UCSD-AML1 (cell line): Measurements from ENCODE around the gene AXDND1.

Source experiments
- DNase-seq: peaks from one replicate; lab custom pipeline; 2025; ENCODE audit not compliant: unreplicated experiment; lab: John Stamatoyannopoulos, UW

The AXDND1 gene

GRCh38 chr1:179550746-179551682 is 185.2 kb downstream of the AXDND1 start:
- no peak for DNase-seq

DNA sequence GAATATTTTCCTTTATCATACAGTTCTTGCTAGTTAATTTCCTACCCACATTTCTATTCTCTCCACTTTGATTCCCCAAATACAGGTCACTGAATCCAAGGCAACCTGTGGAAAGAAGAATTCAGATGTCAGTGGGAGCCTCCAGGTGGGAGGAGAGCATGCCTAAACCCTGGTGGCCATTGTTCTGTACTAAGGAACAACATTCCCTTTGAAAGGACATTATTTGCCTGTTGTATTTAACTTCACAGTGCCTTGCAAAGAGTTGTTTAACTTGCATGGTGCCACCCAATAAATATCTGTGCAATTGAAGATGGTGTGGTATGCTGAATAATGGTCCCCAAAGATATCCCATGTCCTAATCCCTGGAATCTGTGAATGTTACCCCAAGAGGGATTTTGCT is 188.7 kb downstream of the AXDND1 start:
- no peak for DNase-seq

DNA sequence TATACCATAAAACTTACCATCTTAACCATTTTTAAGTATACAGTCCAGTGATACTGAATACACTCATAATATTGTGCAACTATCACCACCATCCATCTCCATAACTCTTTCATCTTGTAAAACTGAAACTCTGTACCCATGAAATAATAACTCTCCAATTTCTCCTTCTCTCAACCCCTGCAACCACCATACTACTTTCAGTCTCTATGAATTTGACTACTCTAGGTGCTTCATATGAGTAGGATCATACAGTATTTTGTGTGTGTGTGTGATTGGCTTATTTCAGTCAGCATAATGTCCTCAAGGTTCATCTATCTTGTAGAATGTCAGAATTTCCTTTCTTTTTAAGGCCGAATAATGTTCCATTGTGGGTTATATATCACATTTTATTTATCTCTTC is 192.3 kb downstream of the AXDND1 start:
- no peak for DNase-seq

- DNase-seq: no peak
These were observed 209.9 kb downstream of the AXDND1 start, which contains the start of gene NPHS2 for GRCh38 chr1:179575497-179576314. TSS of gene NPHS2 (minus strand) at chr1:179575948. CDS start at chr1:179575864, 84 bp downstream.

DNA sequence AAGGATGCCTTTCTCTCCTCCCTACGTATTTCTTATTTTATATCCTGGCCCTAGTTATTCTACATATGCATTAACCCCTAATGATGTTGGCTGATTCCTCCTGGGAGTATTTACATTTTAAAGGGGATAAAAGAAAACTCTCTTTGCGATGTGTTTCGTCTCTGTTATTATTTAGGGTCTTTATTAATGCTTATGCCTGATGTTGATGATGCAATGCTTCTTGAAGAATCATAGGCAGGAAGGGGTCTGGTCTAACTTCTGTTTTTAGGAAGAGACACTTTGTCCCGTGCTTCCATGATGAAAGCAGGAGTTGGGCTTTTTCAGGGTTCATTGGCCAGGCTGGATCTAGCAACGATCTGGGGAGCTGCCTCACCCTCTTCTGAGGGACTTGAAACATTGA is 210.7 kb downstream of the AXDND1 start:
- DNase-seq: no peak

DNA sequence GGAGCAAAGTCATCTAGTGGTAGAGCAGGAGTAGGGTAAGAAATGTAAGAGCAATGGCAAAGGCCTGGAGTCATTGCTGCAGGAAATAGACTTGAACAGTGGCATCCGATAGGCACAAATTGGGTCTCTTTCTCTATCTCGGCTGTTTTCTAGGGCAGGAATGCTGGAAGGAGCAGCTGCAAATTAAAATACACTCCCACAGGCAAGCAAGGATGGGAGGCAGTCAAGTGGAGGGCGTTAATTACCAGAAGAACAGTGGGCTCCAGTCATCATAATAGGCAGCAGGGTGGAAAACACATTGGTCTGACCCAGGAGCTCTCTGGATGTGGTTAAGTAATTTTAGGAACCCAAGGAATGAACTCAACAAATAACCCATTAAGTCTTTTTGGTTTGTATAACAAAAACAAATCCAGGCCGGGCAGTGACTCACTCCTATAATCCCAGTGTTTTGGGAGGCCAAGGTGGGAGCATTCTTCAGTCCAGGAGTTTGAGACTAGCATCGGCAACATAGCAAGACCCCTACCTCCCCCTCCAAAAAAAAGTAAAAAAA is 218.1 kb downstream of the AXDND1 start:
- DNase-seq: no peak

DNA sequence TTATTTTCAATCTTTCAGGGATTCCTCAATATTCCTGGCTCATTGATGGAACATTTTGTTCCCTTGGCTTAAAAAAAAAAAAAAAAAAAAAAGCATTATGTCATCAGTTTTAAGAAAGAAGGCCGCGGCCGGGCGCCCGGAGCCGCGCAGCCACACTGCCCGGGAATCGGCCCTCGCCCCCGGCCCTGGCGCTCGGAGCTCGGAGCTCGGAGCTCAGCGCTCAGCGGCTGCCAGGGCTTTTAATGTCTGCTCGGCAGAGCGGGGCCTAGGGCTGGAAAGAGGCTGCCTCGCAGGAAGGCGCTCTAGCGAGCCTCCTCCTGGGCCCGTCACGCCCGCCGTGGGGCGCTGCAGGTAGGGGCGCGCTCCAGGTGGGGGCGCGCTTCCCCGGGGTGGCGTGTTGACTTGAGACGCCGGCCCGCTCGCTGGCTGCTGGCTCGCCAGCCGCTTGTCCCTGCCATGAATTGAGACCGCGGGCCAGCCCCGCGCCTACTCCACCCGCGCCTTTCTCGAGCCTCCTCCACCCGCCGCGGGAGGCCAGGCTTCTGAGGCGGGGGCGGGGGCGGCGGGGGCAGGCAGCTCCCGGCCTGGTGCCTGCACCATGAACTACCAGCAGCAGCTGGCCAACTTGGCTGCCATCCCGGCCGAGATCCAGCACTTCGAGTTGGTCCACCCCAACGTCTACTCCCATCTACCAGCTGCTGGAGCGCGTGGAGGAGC is 220.5 kb downstream of the AXDND1 start:
- DNase-seq: no peak

DNA sequence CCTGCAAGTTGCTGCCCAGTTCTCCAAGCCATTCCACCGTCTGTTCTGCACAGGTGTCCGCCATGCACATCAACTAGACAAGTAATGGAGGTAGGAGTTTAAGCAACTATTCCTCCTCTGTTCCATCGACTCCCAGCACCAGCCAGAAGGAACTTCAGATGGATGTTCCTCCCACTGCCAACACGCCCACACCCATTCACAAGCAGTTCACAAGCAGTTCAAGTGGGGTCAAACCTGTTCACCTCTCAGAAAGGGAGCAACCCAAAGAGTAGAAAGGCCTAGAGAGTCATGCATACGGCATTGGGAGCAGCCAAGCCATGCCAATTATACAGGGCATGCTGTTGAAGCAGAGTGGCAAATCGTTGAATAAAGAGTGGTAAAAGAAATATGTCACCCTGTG is 221.6 kb downstream of the AXDND1 start:
- no peak for DNase-seq

GRCh38 chr1:179588425-179589024 is 222.8 kb downstream of the AXDND1 start:
- DNase-seq: no peak

DNA sequence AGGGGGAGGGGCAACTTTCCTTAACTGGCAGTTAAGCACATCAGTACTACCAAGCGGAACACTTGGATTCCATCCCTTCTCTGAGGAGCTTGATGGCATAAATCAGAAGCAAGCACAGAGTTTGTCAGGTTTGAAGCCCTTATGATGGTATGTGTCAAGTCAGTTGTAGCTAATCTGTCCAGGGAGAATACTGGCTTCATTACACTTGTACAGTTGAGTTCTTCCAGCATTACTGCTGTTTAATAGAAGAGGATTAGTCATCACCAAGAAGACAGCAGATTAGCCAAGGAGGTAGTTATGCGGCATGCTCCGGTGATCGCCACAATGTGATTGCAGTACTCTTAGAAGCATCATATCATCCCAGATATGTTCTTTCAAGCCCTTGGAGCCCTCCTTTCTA is 223.7 kb downstream of the AXDND1 start:
- DNase-seq: no peak

GRCh38 chr1:179590671-179591070 is 224.9 kb downstream of the AXDND1 start:
- no peak for DNase-seq

DNA sequence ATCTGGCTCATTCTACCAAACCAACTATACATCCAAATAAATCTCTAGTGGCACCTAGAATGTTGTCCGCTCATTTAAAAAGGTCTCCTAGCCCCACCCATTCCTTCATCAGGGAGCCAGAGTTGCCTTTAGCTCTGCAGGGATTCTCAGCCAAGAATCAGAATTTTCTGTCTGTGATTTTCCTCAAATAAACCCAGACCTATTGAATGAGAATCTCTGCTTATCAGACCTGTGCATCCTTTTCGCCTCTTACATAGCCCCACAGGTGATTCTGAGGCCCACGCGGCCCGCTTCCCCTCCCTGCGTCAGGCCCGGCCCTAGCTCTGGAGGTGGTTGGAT is 225.5 kb downstream of the AXDND1 start:
- no peak for DNase-seq

GRCh38 chr1:179591592-179592580 is 226.1 kb downstream of the AXDND1 start, which contains the start of gene TDRD5:
TSS of gene TDRD5 (plus strand) at chr1:179591832. CDS start at chr1:179592616, 784 bp downstream.
- no peak for DNase-seq

DNA sequence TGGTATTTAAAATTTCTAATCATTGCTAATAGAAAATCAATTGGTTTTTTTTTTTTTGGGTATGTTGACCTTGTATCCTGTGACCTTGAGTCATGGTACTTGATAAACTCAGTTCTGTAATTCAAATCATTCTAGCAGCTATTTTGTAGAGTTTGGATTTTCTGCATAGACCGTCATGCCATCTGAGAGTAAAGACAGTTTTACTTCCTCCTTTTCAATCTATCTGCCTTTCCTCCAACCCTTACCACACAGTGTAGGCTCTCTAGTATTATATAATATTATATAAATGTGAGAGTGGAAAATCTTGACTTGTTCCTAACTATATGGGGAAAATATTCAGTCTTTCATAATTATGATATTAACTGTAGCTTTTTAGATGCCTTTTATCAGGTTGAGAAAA is 232.9 kb downstream of the AXDND1 start:
- DNase-seq: no peak

DNA sequence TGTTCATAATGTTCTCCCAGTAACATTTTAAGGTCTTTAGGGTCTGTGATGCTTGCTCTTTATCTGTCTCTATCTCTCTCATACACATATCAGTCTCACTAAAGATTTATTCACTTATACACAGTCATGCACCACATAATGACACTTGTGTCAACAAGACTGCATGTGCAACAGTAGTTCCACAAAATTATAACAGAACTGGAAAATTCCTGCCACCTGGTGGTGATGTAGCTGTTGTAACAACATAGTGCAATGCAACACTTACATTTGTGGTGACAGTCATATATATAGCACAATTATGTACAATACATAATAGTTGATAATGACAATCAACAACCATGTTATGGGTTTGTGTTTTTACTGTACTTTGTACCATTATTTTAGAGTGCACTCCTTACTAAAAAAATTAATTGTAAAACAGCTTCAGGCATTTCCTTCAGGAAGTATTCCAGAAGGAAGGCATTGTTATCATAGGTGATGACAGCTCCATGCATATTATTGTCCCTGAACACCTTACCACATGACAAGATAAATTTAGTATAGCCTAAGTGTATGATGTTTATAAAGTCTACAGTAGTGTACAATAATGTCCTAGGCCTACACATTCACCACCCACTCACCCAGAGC is 234.0 kb downstream of the AXDND1 start:
- DNase-seq: no peak

GRCh38 chr1:179601093-179601492 is 235.3 kb downstream of the AXDND1 start:
- DNase-seq: no peak
